HFF-Myc (cell line): Measurements from ENCODE around the gene CRYAB.
A peak's percentile ranks its signal among the peaks of the same experiment; 100 is the strongest.
"Not testable (repeated sequence)": the region's sequence is repeated elsewhere in the genome, so short reads cannot be mapped to it uniquely, and the experiment has no call there.

Experiments used
- DNase-seq: peaks from one replicate; pipeline ENCODE4 v3.0.0-alpha.2; 2011; ENCODE audit warnings: low read depth; ENCODE audit errors: extremely low read depth
- H3K4me3 ChIP-seq: replicated peaks from 2 replicates; pipeline ENCODE4 v1.5.1; 2011; ENCODE audit warnings: low read depth, mild to moderate bottlenecking, control low read depth, low read length
- TF ChIP-seq, protein P1 (sequence below): IDR thresholded peaks from 2 replicates; pipeline ENCODE4 v1.5.1; 2012; ENCODE audit warnings: mild to moderate bottlenecking, low read depth, low read length, control low read depth; ENCODE audit errors: missing control alignments

Gene CRYAB

GRCh38 chr11:111934306-111934705, 22.7 kb upstream of the CRYAB start:
- no peak for DNase-seq
- H3K4me3 ChIP-seq: no peak overlapping the region
- TF ChIP-seq, protein P1, sequence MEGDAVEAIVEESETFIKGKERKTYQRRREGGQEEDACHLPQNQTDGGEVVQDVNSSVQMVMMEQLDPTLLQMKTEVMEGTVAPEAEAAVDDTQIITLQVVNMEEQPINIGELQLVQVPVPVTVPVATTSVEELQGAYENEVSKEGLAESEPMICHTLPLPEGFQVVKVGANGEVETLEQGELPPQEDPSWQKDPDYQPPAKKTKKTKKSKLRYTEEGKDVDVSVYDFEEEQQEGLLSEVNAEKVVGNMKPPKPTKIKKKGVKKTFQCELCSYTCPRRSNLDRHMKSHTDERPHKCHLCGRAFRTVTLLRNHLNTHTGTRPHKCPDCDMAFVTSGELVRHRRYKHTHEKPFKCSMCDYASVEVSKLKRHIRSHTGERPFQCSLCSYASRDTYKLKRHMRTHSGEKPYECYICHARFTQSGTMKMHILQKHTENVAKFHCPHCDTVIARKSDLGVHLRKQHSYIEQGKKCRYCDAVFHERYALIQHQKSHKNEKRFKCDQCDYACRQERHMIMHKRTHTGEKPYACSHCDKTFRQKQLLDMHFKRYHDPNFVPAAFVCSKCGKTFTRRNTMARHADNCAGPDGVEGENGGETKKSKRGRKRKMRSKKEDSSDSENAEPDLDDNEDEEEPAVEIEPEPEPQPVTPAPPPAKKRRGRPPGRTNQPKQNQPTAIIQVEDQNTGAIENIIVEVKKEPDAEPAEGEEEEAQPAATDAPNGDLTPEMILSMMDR: no peak

DNA sequence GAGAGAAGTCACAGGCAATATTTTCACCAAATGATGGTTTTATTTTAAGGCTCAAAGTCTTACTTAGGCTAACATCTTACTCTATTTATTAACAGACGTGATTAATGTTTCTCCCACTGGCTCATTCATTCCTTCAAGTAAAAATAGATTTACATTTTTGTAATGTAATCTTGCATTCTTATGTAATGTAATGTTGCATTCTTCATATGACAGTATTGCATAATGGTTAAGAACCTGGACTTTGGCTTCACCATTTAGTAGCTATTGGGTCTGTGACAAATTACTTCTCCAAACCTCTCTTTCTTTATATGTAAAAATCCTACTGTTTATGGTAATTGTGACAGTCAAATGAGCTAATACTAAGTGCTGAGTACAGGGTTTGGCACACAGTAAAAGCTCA, 22.3 kb upstream of the CRYAB start:
- TF ChIP-seq, protein P1: no peak
- no peak for DNase-seq
- no peak overlapping the region for H3K4me3 ChIP-seq

DNA sequence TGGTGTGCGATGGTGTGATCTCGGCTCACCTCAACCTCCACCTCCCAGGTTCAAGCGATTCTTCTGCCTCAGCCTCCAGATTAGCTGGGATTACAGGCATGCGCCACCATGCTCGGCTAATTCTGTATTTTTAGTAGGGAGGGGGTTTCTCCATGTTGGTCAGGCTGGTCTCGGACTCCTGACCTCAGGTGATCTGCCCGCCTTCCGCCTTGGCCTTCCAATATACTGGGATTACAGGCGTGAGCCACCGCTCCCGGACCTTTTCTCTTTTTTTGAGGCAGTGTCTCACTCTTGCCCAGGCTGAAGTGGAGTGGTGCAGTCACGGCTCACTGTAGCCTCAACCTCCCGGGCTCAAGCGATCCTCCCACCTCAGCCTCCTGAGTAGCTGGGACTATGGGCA, 21.6 kb upstream of the CRYAB start:
- H3K4me3 ChIP-seq: not testable (repeated sequence)

GRCh38 chr11:111932611-111932950, 21.0 kb upstream of the CRYAB start:
- TF ChIP-seq, protein P1: no peak
- no peak for DNase-seq
- no peak overlapping the region for H3K4me3 ChIP-seq

More for the DNA sequence above, 21.6 kb upstream of the CRYAB start:
- not testable (repeated sequence) for DNase-seq

GRCh38 chr11:111930472-111930871, 18.9 kb upstream of the CRYAB start:
- no peak overlapping the region for H3K4me3 ChIP-seq
- DNase-seq: no peak
- TF ChIP-seq, protein P1: no peak

DNA sequence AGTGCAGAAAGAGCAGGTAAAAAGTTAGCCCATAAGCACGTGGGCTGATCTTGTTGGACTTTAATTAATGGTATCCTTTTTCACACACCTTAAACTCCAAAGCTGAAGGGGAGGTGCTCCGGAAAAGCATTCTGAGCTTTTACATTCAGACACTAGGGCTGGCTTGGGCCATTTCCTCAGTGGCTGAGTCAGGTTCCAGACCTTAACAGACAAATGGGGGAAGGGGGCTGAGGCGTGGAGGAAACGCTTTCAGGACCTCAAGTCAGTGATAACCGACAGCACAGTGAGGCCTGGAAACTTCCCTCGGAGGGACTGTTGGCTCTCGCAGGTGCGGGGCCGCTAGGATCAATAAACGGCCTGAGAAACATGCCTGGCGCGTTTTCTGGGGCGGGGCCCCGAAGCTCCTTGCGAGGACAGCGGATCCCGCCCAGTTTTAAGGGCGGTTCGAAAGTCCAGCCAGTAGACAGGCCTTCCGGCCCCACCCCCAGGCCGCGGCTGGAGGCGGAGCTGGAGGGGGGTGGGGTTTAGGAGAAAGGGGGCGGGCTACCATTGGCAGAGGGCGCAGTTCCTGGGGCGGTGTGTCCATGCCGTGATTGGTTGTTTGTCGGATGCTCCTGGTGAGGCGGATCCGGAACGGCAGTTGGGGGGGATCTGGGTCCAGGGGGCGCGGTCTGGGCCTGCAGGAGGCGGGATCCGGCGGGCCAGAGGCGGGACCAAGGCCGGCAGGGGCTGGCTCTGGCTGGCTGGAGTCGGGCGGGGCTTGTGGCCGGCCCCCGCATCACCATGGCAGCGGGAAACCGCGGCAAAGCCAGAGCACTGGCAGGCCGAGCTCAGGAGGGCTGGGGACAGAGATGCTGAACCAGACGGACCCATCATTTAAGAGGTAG, 15.2 kb upstream of the CRYAB start:
- TF ChIP-seq, protein P1: no peak
- H3K4me3 ChIP-seq: peak overlapping the region; percentile 43
- peak; percentile 82 for DNase-seq

- no peak for DNase-seq
- no peak overlapping the region for H3K4me3 ChIP-seq
- TF ChIP-seq, protein P1: no peak
Observed at GRCh38 chr11:111925953-111926352, 14.4 kb upstream of the CRYAB start.
